A549 treated with ZK216348 at 1 μM for 4 hours (cell line): Measurements from ENCODE around the gene TRPM1. TPM values are rescaled to one million over a fixed set of nuclear protein-coding genes. Genes with fewer than 3 reads are reported as not detected.

ENCODE experiments used
- total RNA-seq: library from RNA; stranded (reverse); fragments of 200-300 nt; extraction: Qiagen RNA extraction; gene quantifications from 5 replicates; pipeline ENCODE4 v1.2.3, GENCODE V29; 2022; ENCODE audit warnings: low read depth

The TRPM1 gene
- not detected in 5 replicates for total RNA-seq

DNA sequence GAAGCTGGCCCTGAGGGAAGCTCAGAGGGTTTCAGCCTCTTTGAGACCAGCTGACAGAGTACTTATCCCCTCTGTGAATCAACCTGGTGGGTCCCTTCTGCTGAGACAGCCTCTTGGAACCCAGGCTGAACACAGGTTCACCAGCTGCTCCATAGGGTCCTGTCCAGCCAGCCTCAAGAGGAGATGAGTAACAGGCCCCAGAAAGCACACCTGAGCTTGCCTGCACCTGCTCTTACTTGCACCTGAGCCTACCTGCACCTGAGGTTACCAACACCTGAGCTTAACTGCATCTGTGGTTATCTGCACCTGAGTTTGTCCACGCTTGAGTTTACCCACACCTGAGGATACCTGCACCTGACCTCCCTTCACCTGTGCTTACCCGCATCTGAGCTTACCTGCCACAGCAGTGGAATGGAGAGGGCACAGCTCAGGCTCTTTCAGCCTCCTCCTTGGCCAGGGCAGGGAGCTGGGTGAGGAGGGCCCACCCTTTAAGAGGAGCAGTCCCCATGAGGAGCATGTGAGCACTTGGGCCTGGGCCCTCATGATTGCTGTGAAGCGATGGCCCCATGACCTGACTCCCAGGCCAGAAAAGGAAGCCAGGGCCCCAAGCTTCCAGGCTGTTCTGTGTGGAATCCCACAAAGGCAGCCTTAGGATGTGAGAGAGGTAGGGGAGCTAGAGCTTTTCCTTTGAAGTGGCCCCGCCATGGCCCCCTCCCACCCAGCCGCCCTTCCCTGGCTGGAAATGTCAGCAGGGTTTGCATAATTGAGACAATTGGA is at the start of gene TRPM1:
Gene TRPM1, minus strand, starts transcription at position 464 of the 777 bp plus-strand sequence. CDS start 20,370 bp downstream, outside the sequence.

DNA sequence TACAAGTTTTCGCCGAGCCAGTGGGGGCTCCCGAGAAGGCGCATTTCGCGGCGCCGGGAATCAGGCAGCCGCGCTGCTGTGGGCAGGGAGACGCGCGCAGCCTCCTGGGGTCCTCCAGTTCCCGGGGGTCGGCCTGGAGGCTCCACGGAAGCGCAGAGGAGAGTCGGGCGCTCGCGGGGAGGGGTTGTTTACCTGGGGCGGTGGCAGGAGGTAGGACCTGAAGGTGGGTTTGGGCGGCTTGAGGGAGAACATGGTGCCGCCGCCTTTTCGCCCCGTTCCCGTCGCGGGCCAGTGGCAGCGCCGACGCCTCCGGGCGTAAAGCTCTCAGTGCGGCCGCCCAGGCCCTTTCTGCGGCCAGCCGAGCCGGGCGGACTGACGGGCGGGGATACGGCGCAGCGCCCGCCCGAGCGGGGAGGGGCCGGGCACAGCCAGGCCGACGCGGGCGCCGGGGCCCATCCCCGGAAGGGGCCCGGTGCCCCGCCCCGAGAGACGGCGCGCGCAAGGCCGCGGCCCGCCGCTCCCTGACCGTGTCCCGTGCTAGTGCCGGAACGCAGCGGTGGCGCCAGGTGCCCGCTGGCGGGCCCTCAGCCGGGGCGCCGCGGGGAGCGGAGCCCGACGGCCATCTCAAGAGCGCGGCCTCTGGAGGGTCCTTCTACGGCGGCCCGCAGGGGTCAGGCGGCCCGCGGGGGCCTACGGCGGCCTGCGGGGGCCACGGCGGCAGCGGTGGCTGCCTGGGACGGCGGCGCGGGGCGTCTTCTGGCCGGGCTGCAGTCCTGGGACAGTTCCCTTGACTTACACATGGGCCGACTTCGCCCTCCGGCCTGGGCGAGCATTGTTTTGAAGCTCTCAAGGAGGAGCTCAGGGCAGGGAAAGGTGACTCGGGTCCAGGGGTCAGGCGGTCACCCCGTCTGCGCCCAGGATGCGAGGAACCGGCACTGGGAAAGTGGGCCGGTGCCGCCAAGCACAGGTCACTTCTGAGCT is 110.0 kb downstream of the TRPM1 start, which contains the start of gene MTMR10:
Gene MTMR10, minus strand, starts transcription at position 374 of the 981 bp plus-strand sequence. Its CDS starts 122 bp downstream, at position 252.

Other genes with a start within 250 kb of the TRPM1 start
- gene FAN1, start 197.8 kb downstream of the TRPM1 start, total RNA-seq: 10.0 to 13.9 TPM (median 13.1 TPM) in 5 replicates
- 9.1 to 17.8 TPM (median 15.6 TPM) in 5 replicates for gene MTMR10, start 110.1 kb downstream of the TRPM1 start, total RNA-seq
- gene KLF13, start 225.1 kb upstream of the TRPM1 start, total RNA-seq: 88.2 to 118 TPM (median 104 TPM) in 5 replicates